Adrenal gland (tissue), 5 donors: ENCODE data around the gene WDR31.

ENCODE experiments used
- CTCF ChIP-seq, 6 experiments: fragments of 450-650 bp in 4 of 6; fragments of 200-600 bp in 2 of 6; sonication (generic) in 1 of 6; IDR thresholded peaks; 1 replicate in 5 of 6; 2 replicates in 1 of 6; pipeline versions ENCODE4 v1.5.1 to v1.8.0; 2016 to 2021; ENCODE audit warnings: antibody characterized with exemption in 6 of 6, mild to moderate bottlenecking in 2 of 6, moderate library complexity in 1 of 6
- POLR2A ChIP-seq, 2 donors: fragments of 450-650 bp; IDR thresholded peaks; one replicate each; pipeline ENCODE4 v1.6.1; 2017; ENCODE audit warnings: antibody characterized with exemption in 2 of 2, mild to moderate bottlenecking in 2 of 2, moderate library complexity in 1 of 2
- donor health status: DM: no; HTN: no; CAD: no.

GRCh38 chr9:113375057-113376023, 35.3 kb upstream of the WDR31 start:
- TF ChIP-seq POLR2A (IDR thresholded peaks at IDR 0.05) = peak in 1 of 2 donors; percentile 67
- no peak for TF ChIP-seq CTCF (IDR thresholded peaks at IDR 0.05)
